Hematopoietic multipotent progenitor cell treated with erythropoietin and hydrocortisone succinate and interleukin-3 and kit ligand, for 8 days (in vitro differentiated cells): ENCODE measurements around the gene NEK9.

Experiments used
- DNase-seq: peaks from one replicate; pipeline ENCODE4 v3.0.0-alpha.2; 2015

NEK9 gene

DNA sequence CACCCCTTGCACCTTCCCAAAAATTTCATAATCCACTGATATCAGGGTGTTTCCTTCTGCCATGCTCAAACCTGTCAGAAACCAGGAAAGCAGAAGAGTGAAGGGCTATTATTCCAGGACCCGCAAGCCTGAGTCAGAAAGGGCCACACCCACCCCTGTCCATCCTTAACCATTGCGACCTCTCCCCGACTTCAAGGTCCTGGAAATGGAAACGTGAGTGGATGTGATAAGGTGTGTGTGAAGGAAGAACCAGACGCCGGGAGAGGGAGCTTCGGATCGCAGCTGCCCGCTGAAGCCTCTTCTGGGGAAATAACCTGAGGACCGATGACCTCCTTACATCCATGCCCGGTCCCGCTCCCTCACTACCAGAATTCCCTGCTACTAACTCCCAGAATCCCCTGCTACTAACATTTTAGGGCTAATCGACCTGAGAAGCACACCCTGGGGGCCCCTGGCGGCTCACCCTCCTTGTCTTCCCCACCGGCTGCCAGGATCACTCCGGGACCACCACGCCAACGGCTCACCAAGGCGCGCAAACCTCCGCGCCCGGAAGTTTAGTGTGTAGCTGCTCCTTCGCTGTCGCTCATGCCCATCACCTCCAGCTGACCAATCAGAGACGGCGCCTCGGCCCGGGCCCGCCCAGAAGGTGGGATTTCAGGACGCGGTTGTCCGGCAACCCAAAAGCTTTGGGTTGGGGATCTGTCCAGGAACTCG is 63.2 kb downstream of the NEK9 start, which contains the start of gene ACYP1:
Gene ACYP1 (minus strand): TSS at position 534 of the 714 bp plus-strand sequence. CDS start 471 bp downstream, at position 63.
- peak; percentile 94 for DNase-seq

DNA sequence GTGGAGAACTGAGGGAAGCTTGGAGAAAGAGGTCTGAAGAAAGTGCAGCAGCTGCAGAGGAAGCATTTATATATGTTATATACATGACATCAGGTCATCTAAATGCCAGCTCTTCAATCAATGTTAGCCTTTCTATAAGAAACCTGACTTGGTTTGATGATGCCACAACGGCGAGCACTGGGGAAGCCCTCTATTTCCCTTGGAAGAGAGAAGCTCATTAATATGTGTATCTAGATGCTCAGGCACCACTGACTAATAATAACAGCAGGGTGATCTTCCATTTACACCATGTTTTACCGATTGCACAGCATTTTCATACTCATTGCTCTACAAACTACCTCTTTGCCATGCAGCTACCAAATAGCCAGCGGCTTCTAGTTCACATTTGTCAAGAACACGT is 63.8 kb downstream of the NEK9 start:
- DNase-seq = no peak

DNA sequence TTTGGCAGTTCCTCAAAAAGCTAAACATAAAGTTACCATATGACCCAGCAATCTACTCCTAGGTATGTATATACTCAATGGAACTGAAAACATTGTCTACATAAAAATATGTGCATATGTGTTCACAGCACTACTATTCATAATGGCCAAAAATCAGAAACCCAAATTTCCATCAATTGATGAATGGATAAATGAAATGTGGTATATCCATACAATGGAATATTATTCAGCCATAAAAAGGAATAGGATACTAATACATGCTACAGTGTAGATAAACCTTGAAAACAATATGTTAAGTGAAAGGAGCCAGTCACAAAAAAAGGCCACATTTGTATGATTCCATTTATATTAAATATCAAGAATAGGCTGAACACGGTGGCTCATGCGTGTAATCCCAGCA is 66.4 kb downstream of the NEK9 start:
- DNase-seq = no peak

DNA sequence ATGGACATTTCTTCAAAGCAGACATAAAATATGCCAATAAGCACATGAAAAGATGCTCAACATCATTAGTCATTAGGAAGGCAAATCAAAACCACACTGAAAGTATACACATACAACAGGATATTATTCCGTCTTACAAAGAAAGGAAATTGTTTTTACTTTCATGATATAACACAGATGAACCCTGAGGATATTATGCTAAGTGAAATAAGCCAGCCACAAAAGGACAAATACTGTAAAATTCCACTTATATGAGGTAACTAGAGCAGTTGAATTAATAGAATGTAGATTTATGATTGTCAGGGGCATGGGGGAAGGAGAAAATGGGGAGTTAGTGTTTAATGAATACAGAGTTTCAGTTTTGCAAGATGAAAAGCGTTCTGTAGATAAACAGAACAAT is 67.2 kb downstream of the NEK9 start:
- no peak for DNase-seq

DNA sequence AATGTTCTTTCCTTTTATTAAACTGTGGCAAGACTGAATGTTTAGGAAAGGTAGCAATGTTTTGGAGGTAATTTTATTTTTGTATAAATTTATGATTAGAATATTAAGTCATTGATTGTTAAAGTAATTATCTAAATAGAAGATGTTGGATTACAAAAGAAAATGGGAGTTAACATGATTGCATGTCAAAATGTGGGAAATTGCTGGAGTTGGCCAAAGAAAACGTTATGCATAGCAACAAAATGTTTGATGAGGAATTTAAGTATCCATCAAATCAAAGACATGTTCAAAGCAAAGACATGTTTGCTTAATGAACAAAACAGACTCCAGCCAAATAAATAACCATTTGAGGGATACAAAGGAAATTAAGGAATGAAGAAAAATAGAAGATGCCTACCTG is 72.4 kb downstream of the NEK9 start:
- DNase-seq = no peak

DNA sequence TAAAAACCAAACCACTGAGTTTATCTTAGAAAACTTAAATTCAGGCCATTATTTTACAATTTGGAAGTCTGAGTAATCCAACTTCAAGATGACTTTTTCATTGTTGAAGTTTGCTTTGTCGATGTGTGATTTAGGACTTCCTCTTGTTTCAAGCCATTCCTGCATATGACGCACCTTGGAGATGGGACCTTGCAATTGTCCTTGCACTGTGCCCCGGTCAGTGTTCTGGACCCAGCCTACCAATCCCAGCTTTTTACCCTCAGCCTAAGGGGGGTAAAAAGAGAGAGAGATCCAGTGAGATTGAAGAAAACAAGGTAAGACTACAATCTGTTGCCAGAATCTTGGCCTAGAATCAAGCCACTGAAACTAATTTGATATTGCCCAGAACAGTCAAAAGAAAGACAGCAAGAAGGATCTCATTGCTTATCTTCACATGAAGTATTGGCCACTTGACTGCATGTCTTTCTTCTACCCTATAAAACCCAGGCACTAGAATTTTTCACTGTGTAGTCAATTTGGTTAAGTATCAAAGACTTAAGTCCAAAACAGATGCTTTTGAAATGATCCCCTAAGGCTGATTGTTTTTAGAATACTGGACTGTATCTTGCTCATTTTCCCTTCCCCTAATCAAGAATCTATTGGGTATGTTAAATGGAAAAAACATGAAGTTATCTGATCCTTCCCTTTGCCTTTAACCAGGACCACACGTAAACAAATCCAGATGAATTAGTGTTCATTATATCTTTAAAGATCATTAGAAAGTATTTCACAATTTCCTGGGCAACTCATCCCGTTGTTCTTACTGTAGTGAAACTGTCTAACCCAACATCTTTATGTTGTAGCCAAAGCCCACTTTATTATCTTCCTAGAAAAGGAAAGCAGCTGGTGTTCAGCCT is 73.2 kb downstream of the NEK9 start:
- peak; percentile 25 for DNase-seq

DNA sequence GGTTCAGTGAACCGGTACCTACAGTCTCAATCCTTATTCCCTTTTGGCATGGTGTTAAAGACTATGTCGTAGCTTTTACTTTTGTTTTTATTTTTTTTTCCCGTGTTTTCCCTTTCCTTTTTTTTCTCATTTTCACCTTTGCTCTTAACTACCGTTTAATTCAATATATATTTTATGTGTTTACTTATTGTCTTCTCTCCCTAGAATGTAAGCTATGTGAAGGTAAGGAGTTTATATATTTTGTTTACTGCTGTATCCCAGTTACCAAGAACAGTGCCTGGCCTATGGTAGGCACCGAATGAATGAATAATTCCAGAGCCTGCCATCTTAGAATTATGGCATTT is 75.3 kb downstream of the NEK9 start:
- no peak for DNase-seq

DNA sequence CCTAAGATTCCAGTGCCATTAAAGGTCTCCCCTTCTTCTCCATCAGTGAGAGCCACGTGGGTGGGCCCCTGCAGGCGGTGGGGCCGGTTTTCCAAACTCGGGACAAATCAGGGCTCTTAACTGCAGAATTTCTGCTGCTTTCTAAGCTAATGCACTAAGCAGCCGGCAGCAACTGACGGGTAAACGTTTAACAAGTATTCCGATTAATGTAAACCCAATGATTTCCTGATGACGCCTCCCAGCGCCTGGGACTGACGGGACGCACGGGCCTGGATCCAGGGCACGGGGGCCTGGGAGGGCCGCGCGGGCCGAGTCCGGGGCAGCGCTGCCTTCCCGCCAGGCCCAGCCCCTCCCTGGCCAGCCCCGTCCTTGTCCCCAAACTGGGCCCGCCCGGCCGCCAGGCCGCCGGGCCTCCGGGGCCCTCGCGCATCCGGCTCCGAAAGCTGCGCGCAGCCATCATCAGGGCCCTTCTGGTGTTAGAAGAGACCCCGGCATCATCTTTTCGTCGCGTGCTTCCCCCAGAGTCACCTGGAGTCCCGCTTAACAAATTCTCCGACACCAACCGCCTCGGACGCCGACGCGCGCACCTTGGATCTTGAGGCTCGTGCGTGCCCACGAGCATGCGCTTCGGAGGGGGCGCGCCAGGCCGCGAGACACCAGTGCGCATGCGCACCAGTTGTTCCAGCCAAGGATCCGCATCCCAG is 75.8 kb downstream of the NEK9 start, which contains the start of gene MLH3:
Gene MLH3 (minus strand): TSS at position 616 of the 704 bp plus-strand sequence. CDS start 1,812 bp downstream, outside the sequence.
- peak; percentile 86 for DNase-seq

DNA sequence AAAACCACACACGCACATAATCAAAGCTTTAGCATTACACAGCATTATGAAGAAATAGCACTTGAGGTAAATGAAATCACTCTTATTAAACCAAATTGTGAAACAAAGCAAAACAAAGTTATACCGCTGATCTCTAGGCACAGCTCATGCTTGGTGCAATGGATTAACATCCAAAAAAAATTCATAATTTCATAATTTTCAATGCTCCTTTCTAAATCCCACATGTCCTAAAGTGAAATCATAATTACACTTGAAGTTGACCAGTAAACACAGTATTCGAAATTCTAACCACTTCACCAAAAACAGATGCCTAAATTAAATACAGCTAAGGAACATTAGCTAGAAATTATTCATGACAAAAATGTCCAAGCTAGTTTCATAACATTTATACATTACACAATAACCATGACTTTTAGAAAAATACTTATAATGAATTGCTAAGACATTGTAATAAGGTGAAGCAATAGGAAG is 77.1 kb downstream of the NEK9 start:
- DNase-seq = no peak

DNA sequence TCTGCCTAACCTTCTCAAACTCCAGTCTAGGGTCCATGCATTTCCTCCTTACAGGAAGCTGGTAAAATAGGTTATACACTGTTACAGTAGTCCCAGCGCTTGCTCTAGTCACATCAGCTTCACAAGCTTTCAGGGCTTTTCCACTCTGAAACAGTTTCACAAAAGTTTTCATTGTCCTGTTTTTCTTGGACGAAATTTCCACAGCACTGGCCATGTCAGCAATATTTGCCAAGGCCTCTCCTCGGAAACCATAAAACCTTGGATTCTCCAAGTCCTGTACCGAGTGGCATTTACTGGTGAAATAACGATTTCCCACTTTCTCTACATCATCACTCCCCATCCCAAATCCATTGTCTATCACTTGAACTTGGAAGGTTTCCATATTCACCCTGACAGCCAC is 77.7 kb downstream of the NEK9 start:
- DNase-seq = no peak

DNA sequence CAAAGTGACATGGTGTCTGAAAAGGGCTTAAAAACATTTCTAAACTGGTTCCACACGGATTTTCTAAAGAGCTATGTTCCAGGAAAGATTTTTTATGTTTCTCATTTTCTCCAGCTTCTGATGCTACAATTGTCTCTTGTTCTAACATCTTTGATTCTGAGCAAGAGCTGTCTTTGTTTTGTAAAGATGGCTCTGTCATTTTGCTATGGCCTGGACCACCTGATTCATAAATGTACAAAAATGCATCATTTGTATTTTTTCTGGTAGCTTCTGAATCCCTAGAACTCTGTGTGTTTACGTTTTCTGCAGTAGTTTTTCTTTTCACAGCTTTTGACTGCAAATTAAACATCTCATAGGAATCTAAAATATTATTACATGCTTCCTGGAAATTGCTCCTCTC is 78.7 kb downstream of the NEK9 start:
- no peak for DNase-seq

DNA sequence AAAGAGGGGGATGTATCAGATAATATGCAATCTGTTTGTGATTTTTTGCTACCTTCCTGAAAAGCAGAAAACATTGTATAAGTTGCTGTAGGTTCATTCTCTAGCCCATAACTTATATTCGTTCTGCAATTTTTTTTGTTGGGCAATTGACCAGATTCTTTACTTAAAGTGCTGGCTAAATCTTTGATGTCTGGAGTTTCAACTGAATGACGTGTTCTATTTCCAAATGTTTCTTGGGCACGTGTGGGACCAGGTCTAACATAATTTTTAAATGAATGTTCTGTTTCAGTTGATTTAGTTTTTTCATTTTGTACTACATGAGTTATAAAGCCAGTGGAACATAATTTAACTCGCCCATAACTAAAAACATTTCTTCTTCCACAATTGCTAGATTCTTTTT is 79.3 kb downstream of the NEK9 start:
- no peak for DNase-seq

DNA sequence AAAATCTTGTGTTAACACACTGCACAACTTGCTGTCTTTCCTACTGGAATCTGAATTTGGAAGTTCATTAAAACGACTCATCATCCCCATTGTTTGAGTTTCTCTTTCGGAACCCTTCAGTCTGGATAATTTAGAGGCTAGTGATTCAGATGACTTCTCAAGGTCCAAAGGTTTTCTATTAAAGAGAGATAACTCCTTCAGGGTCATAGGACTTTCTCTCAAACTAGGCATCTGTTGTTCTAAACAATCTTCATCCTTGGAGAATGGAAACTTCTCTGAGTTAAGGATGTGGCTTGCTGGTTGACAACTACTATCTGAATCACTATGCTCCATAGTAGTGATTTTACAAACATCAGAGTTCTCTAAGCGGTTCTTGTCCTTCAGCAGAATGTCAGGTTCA is 79.9 kb downstream of the NEK9 start:
- no peak for DNase-seq

DNA sequence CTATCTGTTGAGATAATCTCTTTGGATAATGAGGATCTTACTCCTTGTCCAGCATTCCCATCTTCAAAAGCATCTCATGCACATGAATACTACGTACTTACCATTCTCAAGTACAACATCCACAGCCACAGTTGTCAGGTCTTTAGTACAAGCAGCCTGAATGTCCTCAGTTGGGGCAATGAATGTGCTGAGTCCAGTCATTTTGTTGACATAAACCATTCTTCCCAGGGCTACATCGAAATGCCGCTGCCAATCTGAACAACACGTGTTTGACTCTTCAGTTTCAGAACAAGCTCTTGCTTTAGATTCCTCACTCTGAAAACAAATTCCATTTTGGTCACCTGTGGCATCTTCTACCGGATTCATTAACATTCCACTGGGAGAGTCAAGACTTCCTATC is 80.6 kb downstream of the NEK9 start:
- no peak for DNase-seq

DNA sequence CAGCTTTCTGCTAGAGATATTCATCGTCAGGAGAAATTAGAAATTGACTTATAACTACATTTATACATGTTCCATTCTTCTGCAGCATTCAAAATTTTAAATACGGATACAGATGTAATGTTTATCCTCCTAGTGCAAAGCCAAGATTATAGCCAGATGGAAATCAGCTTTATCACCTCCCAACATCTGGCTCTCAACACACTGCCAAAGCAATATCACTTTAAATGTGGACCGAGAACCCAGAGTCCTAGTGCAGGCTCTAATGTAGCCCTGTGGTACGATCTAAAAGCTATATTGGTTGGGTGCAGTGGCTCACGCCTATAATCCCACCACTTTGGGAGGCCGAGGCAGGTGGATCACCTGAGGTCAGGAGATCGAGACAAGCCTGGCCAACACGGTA is 82.1 kb downstream of the NEK9 start:
- DNase-seq = peak; percentile 43

DNA sequence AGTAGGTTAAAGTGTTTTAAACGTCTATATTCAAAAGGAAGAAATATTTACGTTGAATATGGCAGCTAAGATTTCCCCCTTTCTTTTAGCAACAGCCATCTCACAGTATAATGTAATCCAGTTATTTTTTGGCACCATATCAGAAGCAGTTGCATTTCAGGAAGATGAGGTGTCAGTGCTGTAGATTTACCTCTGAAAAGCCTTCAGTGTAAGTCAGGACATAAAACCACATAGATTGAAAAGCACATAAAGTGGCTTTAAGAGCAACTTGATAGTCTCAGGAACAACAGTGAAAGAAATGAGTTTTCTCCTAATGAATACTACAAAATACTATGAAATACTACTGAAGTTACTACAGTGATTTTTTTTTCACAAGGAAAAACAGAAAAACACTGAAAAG is 82.5 kb downstream of the NEK9 start:
- no peak for DNase-seq

DNA sequence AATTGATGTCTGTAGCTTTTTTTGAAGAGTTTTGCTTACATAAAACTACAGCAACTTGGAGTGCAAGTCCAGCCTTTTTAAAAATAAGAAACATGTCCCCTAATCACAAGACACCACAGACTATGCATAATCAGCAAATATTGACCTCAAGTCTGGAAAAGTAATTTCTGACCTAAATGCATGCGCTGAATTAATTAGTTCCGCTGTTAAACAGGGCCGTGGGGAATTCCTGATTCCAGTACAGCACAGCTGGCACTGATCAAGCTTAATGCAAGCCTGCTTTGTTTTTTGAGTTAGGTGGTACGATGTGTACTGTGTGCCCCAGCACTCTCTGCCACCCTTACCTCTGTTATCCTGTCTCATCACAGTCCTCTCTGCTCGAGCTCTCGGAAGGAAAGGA is 84.8 kb downstream of the NEK9 start:
- no peak for DNase-seq

DNA sequence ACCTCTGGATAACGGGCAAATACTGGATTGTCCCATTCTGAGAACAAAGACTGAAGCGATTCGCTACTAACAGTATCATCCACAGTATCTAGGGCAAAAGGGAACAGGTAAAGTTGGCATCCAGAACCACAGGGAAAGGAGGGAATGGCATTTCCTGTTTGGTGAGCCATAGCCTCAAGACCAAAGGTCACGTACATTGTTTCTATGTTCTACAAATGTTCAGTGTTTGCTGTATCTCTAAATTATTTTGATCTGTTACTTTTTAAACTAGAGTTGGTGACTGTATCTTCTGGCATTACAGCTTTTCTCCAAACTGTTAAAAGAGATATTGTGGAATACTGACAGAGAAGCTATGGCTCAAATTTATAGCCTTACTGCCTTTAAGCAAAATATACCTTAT is 85.2 kb downstream of the NEK9 start:
- no peak for DNase-seq

DNA sequence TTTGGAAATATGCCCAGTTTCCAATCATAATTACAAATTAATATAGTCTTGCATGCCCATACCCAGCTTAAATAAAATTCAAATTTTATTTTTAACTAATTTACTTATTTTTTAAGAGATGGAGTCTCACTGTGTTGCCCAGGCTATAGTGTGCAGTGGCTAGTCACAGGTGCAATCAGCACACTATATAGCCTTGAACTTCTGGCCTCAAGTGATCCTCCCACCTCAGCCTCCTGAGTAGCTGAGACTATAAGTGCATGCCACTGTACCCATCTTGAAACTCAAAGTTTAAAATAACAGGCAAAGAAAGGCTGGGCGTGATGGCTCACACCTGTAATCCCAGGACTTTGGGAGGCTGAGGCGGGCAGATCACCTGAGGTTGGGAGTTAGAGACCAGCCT is 85.9 kb downstream of the NEK9 start:
- DNase-seq = no peak

DNA sequence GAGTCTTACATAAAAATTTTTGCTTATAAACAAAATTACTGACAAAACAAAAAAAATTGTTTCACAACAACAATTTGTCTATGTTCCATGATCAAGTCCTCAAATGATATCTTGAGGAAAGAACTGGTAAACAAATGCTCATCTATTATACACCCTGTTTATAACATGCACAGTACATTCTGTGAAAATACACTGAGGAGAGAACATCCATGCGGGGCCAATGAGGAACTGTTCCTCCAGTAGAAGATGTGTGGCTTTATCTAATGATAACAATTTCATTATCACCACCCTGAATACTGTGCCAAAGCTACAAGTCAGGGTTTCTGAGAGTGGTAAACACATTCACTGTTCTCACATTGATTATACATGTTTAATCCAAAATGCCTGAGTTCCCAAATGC is 86.3 kb downstream of the NEK9 start:
- DNase-seq = peak; percentile 67

DNA sequence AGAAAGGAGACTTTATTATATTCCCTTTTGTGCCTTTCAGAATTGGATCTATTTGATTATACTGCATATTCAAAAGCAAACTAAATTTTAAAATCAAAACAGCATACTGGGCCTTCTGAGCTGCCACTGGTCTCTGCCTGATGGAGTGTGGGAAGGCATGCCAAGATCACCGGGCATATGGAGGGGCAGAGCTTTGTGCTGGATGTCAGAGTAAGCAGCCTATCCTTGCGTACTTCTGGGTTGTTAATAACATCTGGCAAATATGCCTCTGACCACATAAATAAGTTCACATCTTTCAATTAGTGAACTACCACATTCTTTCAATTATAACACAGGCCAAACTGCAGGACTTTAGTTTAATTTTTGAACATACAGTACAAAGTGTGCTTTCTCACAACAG is 93.9 kb downstream of the NEK9 start:
- no peak for DNase-seq

DNA sequence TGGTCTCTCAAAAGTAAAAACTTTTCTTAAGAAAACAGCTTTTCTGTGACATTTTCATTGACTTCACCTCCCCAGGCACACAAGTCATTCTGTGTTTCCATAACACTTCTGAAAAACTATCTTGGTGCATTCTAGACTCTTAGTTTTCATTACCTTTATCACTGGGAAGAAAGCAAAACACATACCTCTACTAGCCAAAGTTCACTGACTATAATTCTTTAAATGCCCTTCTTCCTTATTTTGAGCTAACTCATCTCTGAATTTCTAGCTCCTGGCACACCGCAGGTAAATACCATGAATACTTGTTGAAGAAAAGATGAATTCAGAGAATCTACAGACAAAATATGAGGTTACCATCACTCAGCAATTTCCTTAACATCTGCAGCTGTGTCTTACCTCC is 96.7 kb downstream of the NEK9 start:
- DNase-seq = no peak
